Lung (tissue), 13 donors: ENCODE measurements around the gene CACNG3. TPM values are rescaled to one million over a fixed set of nuclear protein-coding genes. Genes with fewer than 3 reads are reported as not detected.

Source experiments
- ATAC-seq: fragments of 200-7000 bp; cut with Tn5 transposase; one replicate; pipeline ENCODE4 v1.9.1; 2020; ENCODE audit warnings: moderate number of reproducible peaks; ENCODE audit not compliant: insufficient read depth, low FRiP score
- DNase-seq, 3 donors: peaks; one replicate each; pipeline ENCODE4 v3.0.0-alpha.2; 2013 to 2017
- H3K27ac ChIP-seq, 2 donors: one replicate each; pipeline ENCODE4 v1.5.1; 2013; ENCODE audit warnings: mild to moderate bottlenecking in 2 of 2, moderate library complexity in 2 of 2, control low read depth in 1 of 2, inconsistent platforms in 1 of 2, low read depth in 1 of 2, low read length in 1 of 2
- H3K27me3 ChIP-seq, 3 donors: one replicate each; pipeline ENCODE4 v1.5.1; 2013; ENCODE audit warnings: low read length in 2 of 3; ENCODE audit not compliant: control insufficient read depth in 3 of 3, insufficient read depth in 3 of 3
- H3K36me3 ChIP-seq, 4 donors: one replicate each; pipeline ENCODE4 v1.5.1; 2013; ENCODE audit warnings: low read length in 4 of 4, mild to moderate bottlenecking in 1 of 4, moderate library complexity in 1 of 4; ENCODE audit not compliant: control insufficient read depth in 4 of 4, insufficient read depth in 4 of 4
- H3K4me1 ChIP-seq, 5 donors: one replicate each; pipeline ENCODE4 v1.5.1; 2013; ENCODE audit warnings: low read length in 5 of 5, mild to moderate bottlenecking in 2 of 5, moderate library complexity in 1 of 5; ENCODE audit not compliant: control insufficient read depth in 5 of 5, insufficient read depth in 5 of 5
- H3K4me3 ChIP-seq: one replicate; pipeline ENCODE4 v1.5.1; 2013; ENCODE audit warnings: mild to moderate bottlenecking, control low read depth, moderate library complexity
- H3K9ac ChIP-seq, 2 donors: one replicate each; pipeline ENCODE4 v1.5.1; 2013; ENCODE audit warnings: low read length in 2 of 2, control low read depth in 1 of 2; ENCODE audit not compliant: insufficient read depth in 1 of 2
- H3K9me3 ChIP-seq, 4 donors: one replicate each; pipeline ENCODE4 v1.5.1; 2013; ENCODE audit warnings: low read length in 3 of 4, mild to moderate bottlenecking in 1 of 4, moderate library complexity in 1 of 4; ENCODE audit not compliant: control insufficient read depth in 4 of 4, insufficient read depth in 3 of 4
- WGBS, 2 donors: extraction: QIAGEN DNeasy Blood & Tissue Kit; methylation state at CpG; one replicate each; pipeline ENCODE4 v1.1.7; 2013; 5-methylcytosine and 5-hydroxymethylcytosine counted together
- polyA plus RNA-seq, 2 donors: library from polyadenylated mRNA; stranded (reverse); fragments of 200-250 nt; gene quantifications; one replicate each; pipeline ENCODE4 v1.2.1, GENCODE V29; 2013
- small RNA-seq: library from RNA; depleted of rRNA; stranded (forward); fragments of <200 nt; gene quantifications from one replicate; pipeline ENCODE3, GENCODE V24; 2014; ENCODE audit warnings: low replicate concordance
- total RNA-seq, 2 donors: library from RNA; depleted of rRNA in 1 of 2; stranded (reverse); fragments of >200 nt in 1 of 2; gene quantifications; one replicate each; pipeline ENCODE4 v1.2.1, GENCODE V29; 2014 to 2021
- TF ChIP-seq, protein P1 (sequence below): IDR thresholded peaks from 2 replicates; pipeline ENCODE4 v1.5.1; 2012; ENCODE audit warnings: mild to moderate bottlenecking; ENCODE audit errors: control extremely low read depth, extremely low read depth
- donor health status: control.
- donor health status: control.
- donor health status: Bipolar disorder and iron deficiency.
- donor health status: healthy.
- donor health status: DM: yes; HTN: yes; CAD: no.

CACNG3 gene
- total and polyA plus RNA-seq, 4 donors, result not detected

DNA sequence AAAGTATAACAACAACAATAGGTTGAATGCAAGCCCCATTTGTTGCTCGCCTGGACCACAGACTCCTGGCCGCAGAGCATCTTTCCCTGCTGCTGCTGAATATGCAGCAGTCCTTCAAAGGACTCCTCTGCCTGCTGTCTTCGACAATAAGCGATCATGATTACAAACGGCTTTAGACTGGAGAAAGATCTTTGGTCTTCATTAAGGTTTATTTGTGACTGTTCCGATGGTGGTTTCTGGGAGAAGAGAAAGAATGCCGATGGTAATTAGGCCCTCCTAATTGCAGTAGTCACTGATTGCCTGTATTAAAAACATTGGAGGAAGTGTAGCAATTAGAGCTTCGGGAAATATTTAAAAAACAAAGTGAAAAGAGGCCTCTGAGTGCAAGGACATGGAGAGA, 138.2 kb downstream of the CACNG3 start:
- TF ChIP-seq, protein P1, sequence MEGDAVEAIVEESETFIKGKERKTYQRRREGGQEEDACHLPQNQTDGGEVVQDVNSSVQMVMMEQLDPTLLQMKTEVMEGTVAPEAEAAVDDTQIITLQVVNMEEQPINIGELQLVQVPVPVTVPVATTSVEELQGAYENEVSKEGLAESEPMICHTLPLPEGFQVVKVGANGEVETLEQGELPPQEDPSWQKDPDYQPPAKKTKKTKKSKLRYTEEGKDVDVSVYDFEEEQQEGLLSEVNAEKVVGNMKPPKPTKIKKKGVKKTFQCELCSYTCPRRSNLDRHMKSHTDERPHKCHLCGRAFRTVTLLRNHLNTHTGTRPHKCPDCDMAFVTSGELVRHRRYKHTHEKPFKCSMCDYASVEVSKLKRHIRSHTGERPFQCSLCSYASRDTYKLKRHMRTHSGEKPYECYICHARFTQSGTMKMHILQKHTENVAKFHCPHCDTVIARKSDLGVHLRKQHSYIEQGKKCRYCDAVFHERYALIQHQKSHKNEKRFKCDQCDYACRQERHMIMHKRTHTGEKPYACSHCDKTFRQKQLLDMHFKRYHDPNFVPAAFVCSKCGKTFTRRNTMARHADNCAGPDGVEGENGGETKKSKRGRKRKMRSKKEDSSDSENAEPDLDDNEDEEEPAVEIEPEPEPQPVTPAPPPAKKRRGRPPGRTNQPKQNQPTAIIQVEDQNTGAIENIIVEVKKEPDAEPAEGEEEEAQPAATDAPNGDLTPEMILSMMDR, result no peak
- WGBS, 2 donors, result 78 to 79% methylated on average over 8 of the region's 8 CpGs
- Histone ChIP-seq H3K4me1 (no peaks in the 10 kb centered on the region), H3K36me3 (no peaks in the 10 kb centered on the region), H3K27me3 (no peaks in the 10 kb centered on the region), H3K4me3 (no peak overlapping the region), H3K9me3 (no peaks in the 10 kb centered on the region), H3K27ac (no peak overlapping the region), H3K9ac (no peak overlapping the region)
- ATAC-seq (no peak), DNase-seq (no peak)

- DNase-seq, result no peak
- H3K9ac ChIP-seq, result no peak overlapping the region
- H3K9me3 ChIP-seq, result peaks cover 0 to 3% (median 0%) of the 10 kb centered on the region in 4 donors
- TF ChIP-seq, protein P1, result no peak
- H3K27me3 ChIP-seq, result no peaks in the 10 kb centered on the region
- no peak for ATAC-seq
- no peak overlapping the region for H3K4me3 ChIP-seq
- no peaks in the 10 kb centered on the region for H3K4me1 ChIP-seq
- no peaks in the 10 kb centered on the region for H3K36me3 ChIP-seq
- no peak overlapping the region for H3K27ac ChIP-seq
- WGBS, 2 donors, result 69 to 70% methylated on average over 6 of the region's 6 CpGs
These were observed 140.5 kb downstream of the CACNG3 start for GRCh38 chr16:24396350-24397271.

- no peak overlapping the region for H3K27ac ChIP-seq
- no peak overlapping the region for H3K4me3 ChIP-seq
- no peaks in the 10 kb centered on the region for H3K27me3 ChIP-seq
- TF ChIP-seq, protein P1, result no peak
- peaks cover 0 to 10% (median 3%) of the 10 kb centered on the region in 4 donors for H3K9me3 ChIP-seq
- 78 to 87% methylated on average over 4 of the region's 4 CpGs for WGBS, 2 donors
- no peaks in the 10 kb centered on the region for H3K36me3 ChIP-seq
- no peaks in the 10 kb centered on the region for H3K4me1 ChIP-seq
- H3K9ac ChIP-seq, result no peak overlapping the region
- DNase-seq, result no peak
- ATAC-seq, result no peak
These were observed 152.9 kb downstream of the CACNG3 start for GRCh38 chr16:24409045-24409444.

Small RNA genes within 50 kb of the gene (small RNA-seq; reads per million reads assigned to genes)
- gene RF00408 (not detected), gene RNU7-24P (not detected)
